Pons (tissue), 1 donor: ENCODE results near the gene MAN2A2.
"Not testable (repeated sequence)": the region's sequence is repeated elsewhere in the genome, so short reads cannot be mapped to it uniquely, and the experiment has no call there.

Source experiments
- DNase-seq: peaks from one replicate; pipeline ENCODE4 v3.0.0-alpha.2; 2016; ENCODE audit warnings: low spot score

Gene MAN2A2

GRCh38 chr15:90883976-90884718, 19.0 kb upstream of the MAN2A2 start, which contains the start of gene FES:
Gene FES, plus strand, starts transcription at chr15:90884504. Its CDS starts 542 bp downstream, at chr15:90885046.
- DNase-seq, result no peak

- no peak for DNase-seq
These were observed 18.2 kb upstream of the MAN2A2 start for GRCh38 chr15:90884719-90885431.

- no peak for DNase-seq
These were observed 17.4 kb upstream of the MAN2A2 start for GRCh38 chr15:90885432-90886290.

GRCh38 chr15:90886291-90886614, 16.8 kb upstream of the MAN2A2 start:
- no peak for DNase-seq

GRCh38 chr15:90887037-90887481, 16.0 kb upstream of the MAN2A2 start:
- no peak for DNase-seq

- no peak for DNase-seq
These were observed 13.8 kb upstream of the MAN2A2 start for GRCh38 chr15:90889313-90889730.

GRCh38 chr15:90889736-90890456, 13.2 kb upstream of the MAN2A2 start:
- DNase-seq, result no peak

- DNase-seq, result no peak
These were observed 12.3 kb upstream of the MAN2A2 start for GRCh38 chr15:90890839-90891238.

GRCh38 chr15:90891346-90891949, 11.7 kb upstream of the MAN2A2 start:
- DNase-seq, result no peak

- DNase-seq, result no peak
These were observed 11.1 kb upstream of the MAN2A2 start for GRCh38 chr15:90892023-90892422.

- DNase-seq, result no peak
These were observed 10.5 kb upstream of the MAN2A2 start for GRCh38 chr15:90892498-90893174.

GRCh38 chr15:90893175-90894090, 9.7 kb upstream of the MAN2A2 start:
- DNase-seq, result no peak

GRCh38 chr15:90895571-90896117, 7.5 kb upstream of the MAN2A2 start:
- peak; percentile 89 for DNase-seq

GRCh38 chr15:90897131-90897655, 5.9 kb upstream of the MAN2A2 start:
- DNase-seq, result not testable (repeated sequence)

- peak; percentile 73 for DNase-seq
These were observed 1.7 kb upstream of the MAN2A2 start for GRCh38 chr15:90901175-90902039.

GRCh38 chr15:90902040-90902839, 862 bp upstream of the MAN2A2 start:
- DNase-seq, result peak; percentile 79
